Panc1 (cell line): ENCODE data around the gene ACER2. TPM values are rescaled to one million over a fixed set of nuclear protein-coding genes. Genes with fewer than 3 reads are reported as not detected.

Experiments
- ATAC-seq: fragments of 200-7000 bp; cut with Tn5 transposase; 2 replicates; pipeline ENCODE4 v1.9.1; 2020; ENCODE audit warnings: mild to moderate bottlenecking, moderate library complexity
- BruUV-seq: library from RNA; stranded (reverse); fragments of 400-500 nt; replicated peaks from 2 replicates; lab custom pipeline; 2021; lab: Mats Ljungman, UMichigan
- CTCF ChIA-PET: fragments of 300-600 bp; sonication (Branson Sonifier 250); formaldehyde crosslinking; loops from one replicate; lab custom pipeline; 2022; ENCODE audit warnings: antibody characterized with exemption; lab: Charles Lee
- POLR2A ChIA-PET: fragments of 300-600 bp; sonication (Branson Sonifier 250); formaldehyde crosslinking; loops from one replicate; lab custom pipeline; 2022; ENCODE audit warnings: antibody characterized with exemption; lab: Charles Lee
- DNase-seq: peaks from one replicate; pipeline ENCODE4 v3.0.0-alpha.2; 2010; ENCODE audit warnings: low read depth, low spot score
- H3K27ac ChIP-seq: 2 replicates; pipeline ENCODE4 v1.5.1; 2011; ENCODE audit warnings: mild to moderate bottlenecking, low read length, inconsistent platforms
- H3K27me3 ChIP-seq: fragments of 200-500 bp; sonication (Bioruptor generic); 2 replicates; pipeline ENCODE4 v1.6.0; 2014; ENCODE audit warnings: low read length, inconsistent platforms; ENCODE audit not compliant: control insufficient read depth, insufficient read depth
- H3K36me3 ChIP-seq: fragments of 200-500 bp; sonication (Bioruptor generic); 2 replicates; pipeline ENCODE4 v1.5.1; 2014; ENCODE audit warnings: inconsistent platforms, mild to moderate bottlenecking, low read length, moderate library complexity; ENCODE audit not compliant: control insufficient read depth, insufficient read depth
- H3K4me1 ChIP-seq: 2 replicates; pipeline ENCODE4 v1.5.1; 2011; ENCODE audit warnings: inconsistent platforms, mild to moderate bottlenecking, low read length, moderate library complexity; ENCODE audit not compliant: control insufficient read depth, insufficient read depth
- H3K4me3 ChIP-seq, 2 experiments: 2 replicates each; pipeline ENCODE4 v1.5.1; 2011 to 2012; ENCODE audit warnings: low read depth in 2 of 2, low read length in 2 of 2, mild to moderate bottlenecking in 2 of 2, inconsistent platforms in 1 of 2, moderate library complexity in 1 of 2
- H3K9me3 ChIP-seq: fragments of 200-500 bp; sonication (Bioruptor generic); 2 replicates; pipeline ENCODE4 v1.5.1; 2014; ENCODE audit warnings: low read depth, mild to moderate bottlenecking, inconsistent platforms, low read length, moderate library complexity; ENCODE audit not compliant: control insufficient read depth, insufficient read depth
- POLR2AphosphoS5 ChIP-seq: IDR thresholded peaks from 2 replicates; pipeline ENCODE4 v1.6.1; 2012; ENCODE audit warnings: mild to moderate bottlenecking, low read depth, low read length, moderate library complexity
- SIN3A ChIP-seq: IDR thresholded peaks from 2 replicates; pipeline ENCODE4 v1.6.1; 2012; ENCODE audit warnings: low read depth, mild to moderate bottlenecking, low read length, moderate library complexity, borderline replicate concordance; ENCODE audit not compliant: insufficient read depth
- TCF7L2 ChIP-seq: IDR thresholded peaks from 2 replicates; pipeline ENCODE4 v1.6.1; 2011; ENCODE audit warnings: mild to moderate bottlenecking, low read depth, low read length, inconsistent platforms
- in situ Hi-C: cut with HindIII; loops from 2 replicates; pipeline ENCODE4 v1.10.0; 2016; ENCODE audit warnings: low sequenced_read_pairs, low pct_unique_long_range_greater_than_20kb
- intact Hi-C: fragments of 100-400 bp; cut with micrococcal nuclease; formaldehyde crosslinking; loops from one replicate; pipeline ENCODE4 v1.10.0; 2022; ENCODE audit not compliant: unreplicated experiment
- total RNA-seq: library from RNA; stranded (reverse); gene quantifications from one replicate; pipeline ENCODE4 v1.2.1, GENCODE V29; 2021; ENCODE audit not compliant: unreplicated experiment
- TF ChIP-seq, protein P1 (sequence below): fragments of 450-650 bp; IDR thresholded peaks from 2 replicates; pipeline ENCODE4 v1.5.1; 2017; ENCODE audit warnings: mild to moderate bottlenecking
- TF ChIP-seq, protein P2 (sequence below), 2 experiments: IDR thresholded peaks; 2 replicates each; pipeline ENCODE4 v1.6.1; 2011 to 2012; ENCODE audit warnings: low read depth in 2 of 2, control low read depth in 1 of 2, low read length in 1 of 2, mild to moderate bottlenecking in 1 of 2, moderate library complexity in 1 of 2; ENCODE audit not compliant: insufficient read depth in 1 of 2

Gene ACER2
- total RNA-seq, 1 experiment from 2014 or later = 1.3 TPM

DNA sequence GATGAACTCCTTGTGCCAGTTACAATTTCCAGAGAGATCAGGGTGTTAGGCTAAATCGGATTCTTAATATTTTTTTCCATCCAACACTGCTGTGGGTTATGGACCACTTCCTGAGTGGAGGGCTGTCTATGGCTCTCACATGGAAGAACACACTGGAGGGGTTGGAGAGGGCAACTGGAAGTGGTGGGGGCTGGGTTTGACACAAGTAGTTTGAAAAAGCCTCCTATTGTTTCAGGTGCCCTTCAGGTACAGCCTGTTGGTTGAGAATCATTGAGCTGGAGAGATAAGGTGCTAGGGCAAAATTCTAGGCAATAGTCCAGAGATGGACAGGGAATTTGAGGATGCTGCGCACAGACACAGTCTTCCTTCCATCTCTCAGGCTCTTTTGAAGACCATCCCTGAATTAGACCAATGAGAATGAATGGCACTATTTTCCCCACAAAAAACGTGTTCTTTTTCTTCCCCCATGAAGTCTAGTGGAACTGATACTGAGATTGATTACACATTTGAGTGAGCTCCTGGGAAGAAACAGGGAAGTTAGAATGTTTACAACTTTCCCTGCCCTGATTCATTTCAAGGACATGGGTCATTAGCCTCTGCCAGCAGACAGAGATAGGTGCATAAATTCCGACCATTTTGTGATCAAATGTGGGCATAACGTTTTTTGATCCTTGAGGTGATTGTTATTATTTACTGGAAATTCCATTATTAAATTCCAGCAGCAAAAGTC lies 87.7 kb downstream of the ACER2 start:
- Histone ChIP-seq H3K27ac (no peak overlapping the region), H3K27me3 (no peaks in the 10 kb centered on the region), H3K4me3 (no peak overlapping the region), H3K4me1 (no peaks in the 10 kb centered on the region), H3K36me3 (no peaks in the 10 kb centered on the region), H3K9me3 (no peaks in the 10 kb centered on the region)
- DNase-seq (no peak), ATAC-seq (no peak)
- intact Hi-C loops (loop anchor here (5.0 to 10.0 kb wide), 2 partner anchors 148 to 426 kb away; no protein-coding TSS in a partner anchor), in situ Hi-C loops (no loop called here)
- no TSS peak for BruUV-seq
- CTCF ChIA-PET = no interaction called here
- TF ChIP-seq SIN3A (no peak), TCF7L2 (no peak)
- TF ChIP-seq, protein P1, sequence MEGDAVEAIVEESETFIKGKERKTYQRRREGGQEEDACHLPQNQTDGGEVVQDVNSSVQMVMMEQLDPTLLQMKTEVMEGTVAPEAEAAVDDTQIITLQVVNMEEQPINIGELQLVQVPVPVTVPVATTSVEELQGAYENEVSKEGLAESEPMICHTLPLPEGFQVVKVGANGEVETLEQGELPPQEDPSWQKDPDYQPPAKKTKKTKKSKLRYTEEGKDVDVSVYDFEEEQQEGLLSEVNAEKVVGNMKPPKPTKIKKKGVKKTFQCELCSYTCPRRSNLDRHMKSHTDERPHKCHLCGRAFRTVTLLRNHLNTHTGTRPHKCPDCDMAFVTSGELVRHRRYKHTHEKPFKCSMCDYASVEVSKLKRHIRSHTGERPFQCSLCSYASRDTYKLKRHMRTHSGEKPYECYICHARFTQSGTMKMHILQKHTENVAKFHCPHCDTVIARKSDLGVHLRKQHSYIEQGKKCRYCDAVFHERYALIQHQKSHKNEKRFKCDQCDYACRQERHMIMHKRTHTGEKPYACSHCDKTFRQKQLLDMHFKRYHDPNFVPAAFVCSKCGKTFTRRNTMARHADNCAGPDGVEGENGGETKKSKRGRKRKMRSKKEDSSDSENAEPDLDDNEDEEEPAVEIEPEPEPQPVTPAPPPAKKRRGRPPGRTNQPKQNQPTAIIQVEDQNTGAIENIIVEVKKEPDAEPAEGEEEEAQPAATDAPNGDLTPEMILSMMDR = no peak
- TF ChIP-seq, protein P2, sequence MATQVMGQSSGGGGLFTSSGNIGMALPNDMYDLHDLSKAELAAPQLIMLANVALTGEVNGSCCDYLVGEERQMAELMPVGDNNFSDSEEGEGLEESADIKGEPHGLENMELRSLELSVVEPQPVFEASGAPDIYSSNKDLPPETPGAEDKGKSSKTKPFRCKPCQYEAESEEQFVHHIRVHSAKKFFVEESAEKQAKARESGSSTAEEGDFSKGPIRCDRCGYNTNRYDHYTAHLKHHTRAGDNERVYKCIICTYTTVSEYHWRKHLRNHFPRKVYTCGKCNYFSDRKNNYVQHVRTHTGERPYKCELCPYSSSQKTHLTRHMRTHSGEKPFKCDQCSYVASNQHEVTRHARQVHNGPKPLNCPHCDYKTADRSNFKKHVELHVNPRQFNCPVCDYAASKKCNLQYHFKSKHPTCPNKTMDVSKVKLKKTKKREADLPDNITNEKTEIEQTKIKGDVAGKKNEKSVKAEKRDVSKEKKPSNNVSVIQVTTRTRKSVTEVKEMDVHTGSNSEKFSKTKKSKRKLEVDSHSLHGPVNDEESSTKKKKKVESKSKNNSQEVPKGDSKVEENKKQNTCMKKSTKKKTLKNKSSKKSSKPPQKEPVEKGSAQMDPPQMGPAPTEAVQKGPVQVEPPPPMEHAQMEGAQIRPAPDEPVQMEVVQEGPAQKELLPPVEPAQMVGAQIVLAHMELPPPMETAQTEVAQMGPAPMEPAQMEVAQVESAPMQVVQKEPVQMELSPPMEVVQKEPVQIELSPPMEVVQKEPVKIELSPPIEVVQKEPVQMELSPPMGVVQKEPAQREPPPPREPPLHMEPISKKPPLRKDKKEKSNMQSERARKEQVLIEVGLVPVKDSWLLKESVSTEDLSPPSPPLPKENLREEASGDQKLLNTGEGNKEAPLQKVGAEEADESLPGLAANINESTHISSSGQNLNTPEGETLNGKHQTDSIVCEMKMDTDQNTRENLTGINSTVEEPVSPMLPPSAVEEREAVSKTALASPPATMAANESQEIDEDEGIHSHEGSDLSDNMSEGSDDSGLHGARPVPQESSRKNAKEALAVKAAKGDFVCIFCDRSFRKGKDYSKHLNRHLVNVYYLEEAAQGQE (IDR thresholded peaks at IDR 0.05; ENCODE audit: insufficient read depth in 1 of 2, low read depth in 2 of 2, low read length in 1 of 2) = no peak
- POLR2A ChIA-PET = no interaction called here

DNA sequence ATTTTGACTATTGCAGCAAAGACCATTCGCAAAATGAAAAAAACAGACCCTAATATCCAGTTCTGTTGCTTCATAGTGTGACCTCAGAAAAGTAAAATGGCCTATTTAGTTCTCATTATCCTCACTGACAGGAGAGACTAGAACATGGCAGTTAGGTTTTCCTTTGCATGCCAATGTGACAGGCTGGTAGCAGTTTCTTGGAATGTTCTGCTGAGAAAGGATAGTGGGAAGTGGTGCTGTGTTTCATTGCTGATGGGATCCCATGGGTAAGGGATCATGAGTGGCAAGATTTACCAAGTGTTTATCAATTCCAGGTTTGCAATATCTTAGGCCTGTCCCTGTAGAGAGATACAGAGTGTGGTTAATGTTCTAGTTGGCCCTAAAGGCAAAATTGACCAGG lies 88.5 kb downstream of the ACER2 start:
- H3K36me3 ChIP-seq = no peaks in the 10 kb centered on the region
- CTCF ChIA-PET = no interaction called here
- H3K9me3 ChIP-seq = no peaks in the 10 kb centered on the region
- H3K4me1 ChIP-seq = no peaks in the 10 kb centered on the region
- in situ Hi-C loops (no loop called here), intact Hi-C loops (loop anchor here (5.0 to 10.0 kb wide), 2 partner anchors 148 to 425 kb away; no protein-coding TSS in a partner anchor)
- DNase-seq (no peak), ATAC-seq (no peak)
- no peak overlapping the region for H3K4me3 ChIP-seq
- TF ChIP-seq POLR2AphosphoS5 (no peak), TCF7L2 (no peak), SIN3A (no peak)
- TF ChIP-seq, protein P1 = no peak
- TF ChIP-seq, protein P2 (IDR thresholded peaks at IDR 0.05; ENCODE audit: insufficient read depth in 1 of 2, low read depth in 2 of 2, low read length in 1 of 2) = no peak
- POLR2A ChIA-PET = no interaction called here
- BruUV-seq = no TSS peak
- no peak overlapping the region for H3K27ac ChIP-seq
- no peaks in the 10 kb centered on the region for H3K27me3 ChIP-seq
